Measurements from ENCODE around the gene GDF9. TPM values are rescaled to one million over a fixed set of nuclear protein-coding genes. Genes with fewer than 3 reads are reported as not detected.

The GDF9 gene
- total and polyA plus RNA-seq, 2 experiments from 2014 or later: 0.11 to 0.14 TPM

- TF ChIP-seq ZNF462 (CRISPR knock-in tag; IDR thresholded peaks at IDR 0.05): no peak
- TF ChIP-seq POLR2AphosphoS5 (IDR thresholded peaks at IDR 0.05; ENCODE audit: low read depth): no peak
- no peak for TF ChIP-seq CTCF (conservative IDR thresholded peaks at IDR 0.05; ENCODE audit: low read depth in 2 of 2)
- TF ChIP-seq NANOG (IDR thresholded peaks at IDR 0.05; ENCODE audit: borderline replicate concordance): no peak
- no peak for TF ChIP-seq ZNF331 (CRISPR knock-in tag; IDR thresholded peaks at IDR 0.05; ENCODE audit: low read depth)
Observed at GRCh38 chr5:132841305-132841704, 25.0 kb downstream of the GDF9 start (continued).

- Histone ChIP-seq H3K36me3 (ENCODE audit: insufficient read depth) (no peaks in the 10 kb centered on the region), H4K20me1 (replicated peaks; ENCODE audit: insufficient read depth) (no peaks in the 10 kb centered on the region), H3K4me3 (no peak overlapping the region), H3K27ac (ENCODE audit: low read depth) (no peak overlapping the region), H3K79me2 (replicated peaks; ENCODE audit: insufficient read depth) (no peaks in the 10 kb centered on the region), H3F3A (replicated peaks; ENCODE audit: low read depth) (no peaks in the 10 kb centered on the region), H3K27me3 (ENCODE audit: insufficient read depth) (no peaks in the 10 kb centered on the region), H3K4me2 (no peak overlapping the region), H3K9me2 (ENCODE audit: insufficient read depth) (no peaks in the 10 kb centered on the region), H2AFZ (no peak overlapping the region), H3K4me1 (ENCODE audit: insufficient read depth) (no peaks in the 10 kb centered on the region)
- ATAC-seq: no peak
- Mint-ChIP-seq H3K27me3 (ENCODE audit: insufficient read depth, low read depth, poor library complexity) (peaks cover 2% of the 10 kb centered on the region), H3K4me1 (no peaks in the 10 kb centered on the region), H3K9me3 (no peaks in the 10 kb centered on the region), H3K27ac (no peak overlapping the region), H3K4me3 (no peak overlapping the region), H3K36me3 (ENCODE audit: low read depth) (no peaks in the 10 kb centered on the region)
- DNase-seq (ENCODE audit: low spot score): no peak
- TF ChIP-seq NANOG (IDR thresholded peaks at IDR 0.05; ENCODE audit: borderline replicate concordance) (no peak), ZNF462 (CRISPR knock-in tag; IDR thresholded peaks at IDR 0.05) (no peak), ETS1 (IDR thresholded peaks at IDR 0.05) (no peak), CREB1 (CRISPR knock-in tag; IDR thresholded peaks at IDR 0.05; ENCODE audit: low read depth) (no peak)
Observed at GRCh38 chr5:132840896-132841295, 25.4 kb downstream of the GDF9 start.
